HCT116 (cell line): ENCODE results near the gene ITGA7. TPM values are rescaled to one million over a fixed set of nuclear protein-coding genes. Genes with fewer than 3 reads are reported as not detected.

Experiments used
- ATAC-seq: fragments of 200-7000 bp; cut with Tn5 transposase; 2 replicates; pipeline ENCODE4 v1.9.1; 2020; ENCODE audit warnings: mild to moderate bottlenecking, moderate library complexity
- BruUV-seq: library from RNA; stranded (reverse); fragments of 400-500 nt; replicated peaks from 2 replicates; lab custom pipeline; 2021; lab: Mats Ljungman, UMichigan
- CTCF ChIA-PET: fragments of 300-600 bp; sonication (Branson Sonifier 250); formaldehyde crosslinking; loops from one replicate; lab custom pipeline; 2021; ENCODE audit warnings: antibody characterized with exemption; lab: Charles Lee
- POLR2A ChIA-PET: fragments of 300-600, 350-600 bp; sonication (Branson Sonifier 250); formaldehyde crosslinking; loops from one replicate; lab custom pipeline; 2021; ENCODE audit warnings: antibody characterized with exemption; lab: Charles Lee
- RAD21 ChIA-PET, 2 experiments: fragments of 300-600 bp; sonication (Branson Sonifier 250); formaldehyde crosslinking; loops; one replicate each; lab custom pipeline; 2023; ENCODE audit warnings: low total read pairs in 2 of 2; ENCODE audit not compliant: uncharacterized antibody in 2 of 2, unreplicated experiment in 2 of 2, low non-redundant PET in 1 of 2; lab: Charles Lee
- DNase-seq: peaks from one replicate; pipeline ENCODE4 v3.0.0-alpha.2; 2010; ENCODE audit warnings: low read depth, low spot score
- H2AFZ ChIP-seq: fragments of 200-600 bp; shearing (Covaris generic), sonication (generic); 2 replicates; pipeline ENCODE4 v1.6.1; 2017; ENCODE audit warnings: low read depth, mixed run types, mixed read lengths, antibody characterized with exemption, low read length; ENCODE audit not compliant: poor library complexity, severe bottlenecking
- H3K27ac ChIP-seq: 2 replicates; pipeline ENCODE4 v1.5.1; 2012; ENCODE audit warnings: low read depth, low read length
- H3K27me3 ChIP-seq: fragments of 200-600 bp; sonication (generic); 2 replicates; pipeline ENCODE4 v1.6.1; 2016; ENCODE audit warnings: mixed run types, low read length, mixed read lengths; ENCODE audit not compliant: insufficient read depth
- H3K36me3 ChIP-seq, 2 experiments: fragments of 200-500 bp in 1 of 2; fragments of 200-600 bp in 1 of 2; sonication (Bioruptor generic) in 1 of 2; sonication (generic) in 1 of 2; 2 replicates each; pipeline versions ENCODE4 v1.5.1 to v1.6.1; 2014 to 2016; ENCODE audit warnings: low read length in 2 of 2, inconsistent platforms in 1 of 2, mixed read lengths in 1 of 2, mixed run types in 1 of 2; ENCODE audit not compliant: insufficient read depth in 2 of 2, control insufficient read depth in 1 of 2
- H3K4me1 ChIP-seq, 2 experiments: fragments of 200-600 bp in 1 of 2; sonication (generic) in 1 of 2; 2 replicates each; pipeline versions ENCODE4 v1.5.1 to v1.6.1; 2012 to 2017; ENCODE audit warnings: low read length in 2 of 2, inconsistent platforms in 1 of 2, mild to moderate bottlenecking in 1 of 2, mixed read lengths in 1 of 2, mixed run types in 1 of 2, moderate library complexity in 1 of 2; ENCODE audit not compliant: insufficient read depth in 2 of 2, control insufficient read depth in 1 of 2
- H3K4me2 ChIP-seq: fragments of 200-600 bp; sonication (generic); 2 replicates; pipeline ENCODE4 v1.6.1; 2017; ENCODE audit warnings: mixed run types, low read length, mixed read lengths
- H3K4me3 ChIP-seq, 2 experiments: fragments of 200-600 bp in 1 of 2; sonication (generic) in 1 of 2; replicated peaks in 1 of 2; 2 replicates each; pipeline ENCODE4 v1.5.1; 2011 to 2016; ENCODE audit warnings: low read length in 2 of 2, control low read depth in 1 of 2, low read depth in 1 of 2, mild to moderate bottlenecking in 1 of 2, mixed read lengths in 1 of 2, mixed run types in 1 of 2
- H3K79me2 ChIP-seq: fragments of 200-600 bp; sonication (generic); 2 replicates; pipeline ENCODE4 v1.6.1; 2017; ENCODE audit warnings: mild to moderate bottlenecking, mixed run types, low read length, moderate library complexity, mixed read lengths; ENCODE audit not compliant: insufficient read depth
- H3K9ac ChIP-seq: fragments of 200-600 bp; sonication (generic); 2 replicates; pipeline ENCODE4 v1.6.1; 2016; ENCODE audit warnings: low read length, mixed read lengths
- H3K9me2 ChIP-seq: fragments of 200-600 bp; sonication (generic), shearing (Covaris generic); 2 replicates; pipeline ENCODE4 v1.6.1; 2017; ENCODE audit warnings: mixed run types, mild to moderate bottlenecking, moderate library complexity; ENCODE audit not compliant: insufficient read depth
- H3K9me3 ChIP-seq, 2 experiments: fragments of 200-500 bp in 1 of 2; fragments of 200-600 bp in 1 of 2; sonication (Bioruptor generic) in 1 of 2; sonication (generic) in 1 of 2; 2 replicates each; pipeline ENCODE4 v1.6.1; 2014 to 2017; ENCODE audit warnings: low read length in 2 of 2, mixed read lengths in 2 of 2, inconsistent platforms in 1 of 2, low read depth in 1 of 2, mild to moderate bottlenecking in 1 of 2, mixed run types in 1 of 2, moderate library complexity in 1 of 2; ENCODE audit not compliant: control insufficient read depth in 1 of 2, insufficient read depth in 1 of 2
- H4K20me1 ChIP-seq: fragments of 200-600 bp; sonication (generic), shearing (Covaris generic); 2 replicates; pipeline ENCODE4 v1.6.1; 2017; ENCODE audit warnings: mixed run types, mild to moderate bottlenecking, moderate library complexity; ENCODE audit not compliant: insufficient read depth
- ATF3 ChIP-seq: IDR thresholded peaks from 2 replicates; pipeline ENCODE4 v1.6.1; 2012
- CBX3 ChIP-seq: IDR thresholded peaks from 2 replicates; pipeline ENCODE4 v1.6.1; 2012; ENCODE audit warnings: low read depth
- CEBPB ChIP-seq: IDR thresholded peaks from 2 replicates; pipeline ENCODE4 v1.6.1; 2012; ENCODE audit warnings: low read depth
- EGR1 ChIP-seq: IDR thresholded peaks from 2 replicates; pipeline ENCODE4 v1.6.1; 2012; ENCODE audit warnings: low read depth
- ELF1 ChIP-seq: IDR thresholded peaks from 2 replicates; pipeline ENCODE4 v1.6.1; 2012; ENCODE audit warnings: low read depth, borderline replicate concordance
- JUND ChIP-seq: IDR thresholded peaks from 2 replicates; pipeline ENCODE4 v1.6.1; 2012
- MAX ChIP-seq: IDR thresholded peaks from 2 replicates; pipeline ENCODE4 v1.6.1; 2012
- RAD21 ChIP-seq: IDR thresholded peaks from 2 replicates; pipeline ENCODE4 v1.6.1; 2012; ENCODE audit warnings: low read depth, mild to moderate bottlenecking
- SP1 ChIP-seq: IDR thresholded peaks from 2 replicates; pipeline ENCODE4 v1.6.1; 2012; ENCODE audit warnings: low read depth
- SRF ChIP-seq: IDR thresholded peaks from 2 replicates; pipeline ENCODE4 v1.6.1; 2012; ENCODE audit warnings: low read depth
- TCF7L2 ChIP-seq: IDR thresholded peaks from 2 replicates; pipeline ENCODE4 v1.7.0; 2011; ENCODE audit warnings: borderline replicate concordance, inconsistent platforms; ENCODE audit not compliant: insufficient read depth, insufficient read length; ENCODE audit errors: extremely low read depth
- ZBTB33 ChIP-seq: IDR thresholded peaks from 2 replicates; pipeline ENCODE4 v1.6.1; 2011; ENCODE audit warnings: mild to moderate bottlenecking, low read length, moderate library complexity; ENCODE audit not compliant: insufficient replicate concordance; ENCODE audit errors: extremely low read depth
- ZFX ChIP-seq: fragments of 450-650 bp; IDR thresholded peaks from 2 replicates; pipeline ENCODE4 v1.6.1; 2017
- ZNF274 ChIP-seq: fragments of 200-500 bp; sonication (Bioruptor generic); IDR thresholded peaks from 2 replicates; pipeline ENCODE4 v1.6.1; 2014; ENCODE audit warnings: mild to moderate bottlenecking, low read depth, low read length, inconsistent platforms
- intact Hi-C: fragments of 100-400 bp; cut with micrococcal nuclease; formaldehyde crosslinking; loops from 2 replicates; pipeline ENCODE4 v1.10.0; 2022
- total RNA-seq: library from RNA; stranded (reverse); gene quantifications from one replicate; pipeline ENCODE4 v1.2.1, GENCODE V29; 2021; ENCODE audit not compliant: unreplicated experiment

Gene ITGA7
- total RNA-seq, 1 experiment from 2014 or later = 17.8 TPM

- TF ChIP-seq ELF1 = no peak
- TF ChIP-seq RAD21 = no peak
- no peak for TF ChIP-seq EGR1
- no peak for TF ChIP-seq JUND
Measured at GRCh38 chr12:55719371-55719770, 11.7 kb upstream of the ITGA7 start (continued).

- H4K20me1 ChIP-seq = no peaks in the 10 kb centered on the region
- H3K9ac ChIP-seq = no peak overlapping the region
- peaks cover 33 to 60% of the 10 kb centered on the region in 2 experiments for H3K4me1 ChIP-seq
- DNase-seq (no peak), ATAC-seq (no peak)
- TF ChIP-seq ATF3 (no peak), JUND (no peak), ZFX (no peak)
- RAD21 ChIA-PET = no interaction called here
- BruUV-seq = no TSS peak
- no peak overlapping the region for H3K4me3 ChIP-seq
- intact Hi-C loops = no loop called here
- H3K79me2 ChIP-seq = peaks cover 14% of the 10 kb centered on the region
- POLR2A ChIA-PET = no interaction called here
- H3K9me3 ChIP-seq = no peaks in the 10 kb centered on the region
- CTCF ChIA-PET = interaction anchor here (1.0 to 4.1 kb wide), 5 partner anchors 19 to 72 kb away, joined by 3 to 35 read pairs (median 4); a partner anchor contains a TSS
- 0 out of 4 replicates have a peak, but pooled peaks cover 2 to 9% of the 10 kb centered on the region in 2 experiments for H3K36me3 ChIP-seq
- H3K4me2 ChIP-seq = no peak overlapping the region; the same call in 1 of the 2 replicates
- H2AFZ ChIP-seq = no peak overlapping the region
- no peaks in the 10 kb centered on the region for H3K9me2 ChIP-seq
- no peak overlapping the region for H3K27ac ChIP-seq
- no peaks in the 10 kb centered on the region for H3K27me3 ChIP-seq
Measured at GRCh38 chr12:55718624-55719275, 11.0 kb upstream of the ITGA7 start.

- H3K9me2 ChIP-seq = no peaks in the 10 kb centered on the region
- peaks cover 33 to 58% of the 10 kb centered on the region in 2 experiments for H3K4me1 ChIP-seq
- intact Hi-C loops = no loop called here
- no peaks in the 10 kb centered on the region for H3K9me3 ChIP-seq
- ChIA-PET POLR2A (no interaction called here), CTCF (interaction anchor here (0.9 to 3.4 kb wide), 2 partner anchors 20 to 334 kb away, joined by 3 to 35 read pairs; no protein-coding TSS in a partner anchor)
- peaks cover 14% of the 10 kb centered on the region for H3K79me2 ChIP-seq
- peak overlapping the region; percentile 93 for H3K4me2 ChIP-seq
- H3K36me3 ChIP-seq = 0 out of 4 replicates have a peak, but pooled peaks cover 0 to 2% of the 10 kb centered on the region in 2 experiments
- ATAC-seq = no peak
- H4K20me1 ChIP-seq = no peaks in the 10 kb centered on the region
- no peak overlapping the region for H3K4me3 ChIP-seq
- H3K27me3 ChIP-seq = no peaks in the 10 kb centered on the region
- no peak for DNase-seq
- TF ChIP-seq CEBPB (no peak), JUND (no peak), ZBTB33 (no peak), EGR1 (no peak), ATF3 (no peak), SP1 (no peak), SRF (no peak), ZNF274 (no peak), MAX (no peak), CBX3 (no peak), TCF7L2 (no peak)
- TF ChIP-seq, all 23 proteins: peak for 0
- Histone ChIP-seq H3K27ac (no peak overlapping the region), H3K9ac (no peak overlapping the region), H2AFZ (no peak overlapping the region)
- no TSS peak for BruUV-seq
- RAD21 ChIA-PET = no interaction called here
Measured at GRCh38 chr12:55718015-55718414, 10.3 kb upstream of the ITGA7 start.
